ENCODE results near the gene PLSCR3.
A peak's percentile ranks its signal among the peaks of the same experiment; 100 is the strongest.

PLSCR3 gene

DNA sequence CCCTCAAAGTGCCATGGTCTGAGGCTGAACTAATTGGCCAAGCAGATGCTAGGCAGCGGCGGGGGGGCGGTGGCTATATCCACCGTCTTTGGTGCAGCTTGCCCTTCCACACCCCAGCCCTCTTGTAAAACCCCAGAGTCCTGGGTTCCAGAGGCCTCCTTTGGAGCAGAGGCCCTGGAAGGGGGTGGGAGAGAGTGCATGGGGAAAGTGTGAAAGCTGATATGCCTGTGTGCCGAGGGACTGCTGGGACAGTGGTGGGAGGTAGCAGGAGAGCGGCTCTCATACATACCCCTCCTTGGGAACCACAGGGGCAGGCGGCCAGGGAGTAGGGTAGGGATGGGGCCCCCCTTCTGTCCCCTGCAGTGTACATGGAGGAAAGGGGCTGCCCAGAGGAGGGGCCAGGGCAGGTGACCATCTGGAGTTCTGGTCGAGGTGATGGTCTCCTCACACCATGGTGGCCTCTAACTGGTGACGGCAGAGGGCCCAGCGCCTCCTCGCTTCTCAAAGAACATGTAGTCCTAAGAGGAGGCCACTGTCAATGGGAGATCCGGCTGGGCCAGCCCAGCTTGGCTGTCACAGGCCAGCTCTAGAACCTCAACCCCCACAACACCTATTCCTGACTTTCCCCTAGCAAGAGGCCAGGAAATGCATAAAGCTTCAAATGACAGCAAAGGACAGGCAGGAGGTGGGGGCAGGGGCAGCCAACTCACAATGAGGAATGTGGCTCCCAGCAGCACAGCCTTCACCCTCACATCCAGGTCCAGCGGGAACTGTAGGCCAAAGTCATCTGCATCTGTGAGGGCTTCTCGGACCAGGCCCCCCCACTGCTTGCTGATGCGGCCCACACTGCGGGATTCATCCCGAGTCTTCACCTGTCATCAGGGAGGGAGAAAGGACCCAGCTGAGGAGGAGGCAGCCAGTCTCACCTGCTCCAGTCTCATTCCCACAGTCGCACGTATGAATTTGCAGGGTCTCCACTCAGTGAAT lies 4.1 kb downstream of the PLSCR3 start:
- Histone ChIP-seq H3K27me3 (ENCODE audit: insufficient read depth, low read length, poor library complexity, severe bottlenecking) (no peaks in the 10 kb centered on the region), H3K4me3 (ENCODE audit: low read length, poor library complexity, severe bottlenecking) (no peak overlapping the region), H3K9me2 (replicated peaks; ENCODE audit: low read depth, low read length) (no peaks in the 10 kb centered on the region), H3K9ac (ENCODE audit: low read depth, low read length, poor library complexity, severe bottlenecking) (no peak overlapping the region), H4K20me1 (ENCODE audit: insufficient read depth, low read length, poor library complexity, severe bottlenecking) (no peaks in the 10 kb centered on the region), H3K36me3 (ENCODE audit: insufficient read depth, low read length) (no peaks in the 10 kb centered on the region), H3K4me2 (ENCODE audit: low read depth, low read length, poor library complexity, severe bottlenecking) (no peak overlapping the region), H3F3A (ENCODE audit: low read depth) (no peaks in the 10 kb centered on the region), H3K4me1 (ENCODE audit: insufficient read depth, low read length, poor library complexity, severe bottlenecking) (peaks cover 14% of the 10 kb centered on the region), H3K79me2 (ENCODE audit: insufficient read depth, low read length) (no peaks in the 10 kb centered on the region), H3K9me3 (ENCODE audit: insufficient read depth, low read depth, low read length) (no peaks in the 10 kb centered on the region), H2AFZ (ENCODE audit: low read length) (no peak overlapping the region)
- TF ChIP-seq EZH2phosphoT487 (IDR thresholded peaks at IDR 0.05; ENCODE audit: borderline replicate concordance) (no peak), CTCF (conservative IDR thresholded peaks at IDR 0.05; ENCODE audit: low read length) (no peak)

- Histone ChIP-seq H3F3A (ENCODE audit: low read depth) (no peaks in the 10 kb centered on the region), H3K79me2 (ENCODE audit: insufficient read depth, low read length) (no peaks in the 10 kb centered on the region), H3K4me1 (ENCODE audit: insufficient read depth, low read length, poor library complexity, severe bottlenecking) (peaks cover 6% of the 10 kb centered on the region), H2AFZ (ENCODE audit: low read length) (no peak overlapping the region), H3K9ac (ENCODE audit: low read depth, low read length, poor library complexity, severe bottlenecking) (no peak overlapping the region), H3K27me3 (ENCODE audit: insufficient read depth, low read length, poor library complexity, severe bottlenecking) (no peaks in the 10 kb centered on the region), H3K4me3 (ENCODE audit: low read length, poor library complexity, severe bottlenecking) (no peak overlapping the region), H4K20me1 (ENCODE audit: insufficient read depth, low read length, poor library complexity, severe bottlenecking) (no peaks in the 10 kb centered on the region), H3K36me3 (ENCODE audit: insufficient read depth, low read length) (no peaks in the 10 kb centered on the region), H3K9me3 (ENCODE audit: insufficient read depth, low read depth, low read length) (no peaks in the 10 kb centered on the region), H3K9me2 (replicated peaks; ENCODE audit: low read depth, low read length) (no peaks in the 10 kb centered on the region), H3K4me2 (ENCODE audit: low read depth, low read length, poor library complexity, severe bottlenecking) (no peak overlapping the region)
- TF ChIP-seq EZH2phosphoT487 (IDR thresholded peaks at IDR 0.05; ENCODE audit: borderline replicate concordance) (no peak), CTCF (conservative IDR thresholded peaks at IDR 0.05; ENCODE audit: low read length) (no peak)
These were observed 5.5 kb downstream of the PLSCR3 start for GRCh38 chr17:7388856-7389255.

DNA sequence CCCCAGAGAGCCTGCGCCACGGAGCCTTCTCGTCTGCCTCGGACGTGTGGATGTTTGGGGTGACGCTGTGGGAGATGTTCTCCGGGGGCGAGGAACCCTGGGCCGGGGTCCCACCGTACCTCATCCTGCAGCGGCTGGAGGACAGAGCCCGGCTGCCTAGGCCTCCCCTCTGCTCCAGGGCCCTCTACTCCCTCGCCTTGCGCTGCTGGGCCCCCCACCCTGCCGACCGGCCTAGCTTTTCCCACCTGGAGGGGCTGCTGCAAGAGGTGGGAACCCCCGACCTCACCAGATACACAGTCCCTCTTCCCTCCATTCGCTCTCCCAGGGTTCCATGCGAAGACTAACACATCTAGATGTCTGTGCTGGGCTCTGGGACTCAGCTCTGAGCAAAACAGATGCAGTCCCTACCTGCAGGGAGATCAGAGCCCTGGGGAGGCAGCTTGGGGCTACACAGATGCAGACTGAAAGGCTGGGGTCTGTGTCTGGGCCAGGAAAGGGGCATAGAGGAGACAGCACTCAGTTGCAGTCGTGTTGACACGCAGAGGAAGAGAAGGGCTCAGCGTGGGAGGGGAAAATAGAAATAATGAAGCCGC lies 9.7 kb downstream of the PLSCR3 start:
- Histone ChIP-seq H3K9me2 (replicated peaks; ENCODE audit: low read depth, low read length) (no peaks in the 10 kb centered on the region), H3F3A (ENCODE audit: low read depth) (no peaks in the 10 kb centered on the region), H3K9ac (ENCODE audit: low read depth, low read length, poor library complexity, severe bottlenecking) (no peak overlapping the region), H2AFZ (ENCODE audit: low read length) (peak overlapping the region; percentile 59; the same call in 1 of the 2 replicates), H3K27me3 (ENCODE audit: insufficient read depth, low read length, poor library complexity, severe bottlenecking) (no peaks in the 10 kb centered on the region), H4K20me1 (ENCODE audit: insufficient read depth, low read length, poor library complexity, severe bottlenecking) (no peaks in the 10 kb centered on the region), H3K9me3 (ENCODE audit: insufficient read depth, low read depth, low read length) (no peaks in the 10 kb centered on the region), H3K79me2 (ENCODE audit: insufficient read depth, low read length) (no peaks in the 10 kb centered on the region), H3K4me2 (ENCODE audit: low read depth, low read length, poor library complexity, severe bottlenecking) (peak overlapping the region; percentile 54), H3K4me1 (ENCODE audit: insufficient read depth, low read length, poor library complexity, severe bottlenecking) (no peaks in the 10 kb centered on the region), H3K36me3 (ENCODE audit: insufficient read depth, low read length) (no peaks in the 10 kb centered on the region), H3K4me3 (ENCODE audit: low read length, poor library complexity, severe bottlenecking) (peak overlapping the region; percentile 57)
- TF ChIP-seq CTCF (conservative IDR thresholded peaks at IDR 0.05; ENCODE audit: low read length) (no peak), EZH2phosphoT487 (IDR thresholded peaks at IDR 0.05; ENCODE audit: borderline replicate concordance) (no peak)

All from Loucy (cell line).